Left forelimb (tissue), 1 donor: ENCODE data around the gene SYCN.

ENCODE experiments used
- DNase-seq: peaks from one replicate; pipeline ENCODE4 v3.0.0-alpha.2; 2018; ENCODE audit warnings: low spot score

Gene SYCN

GRCh38 chr19:39171479-39172465 lies 32.3 kb downstream of the SYCN start:
- no peak for DNase-seq

GRCh38 chr19:39170386-39171231 lies 33.5 kb downstream of the SYCN start:
- DNase-seq = no peak

DNA sequence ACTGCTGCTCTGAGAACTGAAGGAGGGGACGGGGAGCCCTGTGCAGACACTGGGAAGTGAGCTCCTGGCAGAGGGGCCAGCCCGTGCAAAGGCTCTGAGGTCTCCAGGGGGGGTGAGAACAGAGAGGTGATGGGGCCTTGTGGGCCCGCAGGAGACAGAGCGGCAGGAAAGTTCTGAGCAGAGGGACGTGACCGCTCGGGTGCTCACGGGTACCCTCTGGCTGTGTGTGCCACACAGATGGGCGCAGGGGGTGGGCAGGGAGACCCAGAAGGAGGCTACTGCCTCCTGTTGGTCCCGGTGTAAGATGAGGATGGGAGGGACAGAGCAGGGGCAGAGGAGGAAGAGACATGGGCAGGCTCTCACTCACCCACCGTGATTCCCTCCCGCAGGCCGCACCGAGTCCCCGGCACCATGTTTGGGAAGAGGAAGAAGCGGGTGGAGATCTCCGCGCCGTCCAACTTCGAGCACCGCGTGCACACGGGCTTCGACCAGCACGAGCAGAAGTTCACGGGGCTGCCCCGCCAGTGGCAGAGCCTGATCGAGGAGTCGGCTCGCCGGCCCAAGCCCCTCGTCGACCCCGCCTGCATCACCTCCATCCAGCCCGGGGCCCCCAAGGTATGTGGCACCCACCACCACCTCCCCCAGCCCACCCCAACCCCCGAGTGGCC lies 34.8 kb downstream of the SYCN start:
- DNase-seq = no peak

DNA sequence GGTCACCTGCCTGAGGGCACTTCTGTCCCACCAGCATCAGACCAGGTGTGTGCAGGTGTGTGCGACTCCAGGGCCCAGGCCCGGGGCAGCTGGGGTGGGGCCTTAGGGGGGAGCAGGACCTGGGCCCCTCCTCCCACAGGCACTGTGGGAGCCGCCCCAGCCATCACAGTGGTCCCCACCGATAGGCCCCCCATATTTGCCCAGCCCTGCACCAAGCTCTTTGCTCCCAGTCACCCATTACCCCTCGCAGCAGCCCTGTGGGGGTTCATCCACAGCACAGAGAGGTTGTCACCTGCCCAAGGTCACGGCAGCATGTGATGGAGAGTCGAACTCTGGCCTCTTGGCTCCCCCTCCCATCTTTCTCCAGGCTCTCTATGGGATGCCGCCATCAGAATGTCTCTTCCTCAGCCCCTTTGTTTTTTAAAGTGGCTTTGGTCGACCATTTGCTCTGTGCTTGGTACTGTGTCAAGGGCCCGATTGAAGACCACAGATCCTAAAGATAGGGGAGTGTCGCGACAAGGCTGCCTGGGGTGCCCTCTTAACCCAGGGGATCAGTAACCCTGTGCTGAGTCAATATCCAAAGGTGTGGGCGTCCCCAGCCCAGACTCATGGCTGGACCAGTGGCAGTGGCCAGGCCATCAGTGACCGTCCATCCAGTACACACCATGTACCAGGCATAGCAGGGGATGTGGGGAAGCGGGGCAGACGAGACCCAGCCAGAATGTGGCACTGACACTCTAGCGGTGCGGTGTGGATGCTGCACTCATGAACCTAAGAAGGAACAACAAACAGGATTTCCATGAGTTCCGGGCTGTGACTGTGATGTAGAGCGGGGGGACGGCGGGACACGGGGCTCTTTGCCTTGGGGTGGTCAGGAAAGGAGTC lies 35.6 kb downstream of the SYCN start:
- DNase-seq = no peak

DNA sequence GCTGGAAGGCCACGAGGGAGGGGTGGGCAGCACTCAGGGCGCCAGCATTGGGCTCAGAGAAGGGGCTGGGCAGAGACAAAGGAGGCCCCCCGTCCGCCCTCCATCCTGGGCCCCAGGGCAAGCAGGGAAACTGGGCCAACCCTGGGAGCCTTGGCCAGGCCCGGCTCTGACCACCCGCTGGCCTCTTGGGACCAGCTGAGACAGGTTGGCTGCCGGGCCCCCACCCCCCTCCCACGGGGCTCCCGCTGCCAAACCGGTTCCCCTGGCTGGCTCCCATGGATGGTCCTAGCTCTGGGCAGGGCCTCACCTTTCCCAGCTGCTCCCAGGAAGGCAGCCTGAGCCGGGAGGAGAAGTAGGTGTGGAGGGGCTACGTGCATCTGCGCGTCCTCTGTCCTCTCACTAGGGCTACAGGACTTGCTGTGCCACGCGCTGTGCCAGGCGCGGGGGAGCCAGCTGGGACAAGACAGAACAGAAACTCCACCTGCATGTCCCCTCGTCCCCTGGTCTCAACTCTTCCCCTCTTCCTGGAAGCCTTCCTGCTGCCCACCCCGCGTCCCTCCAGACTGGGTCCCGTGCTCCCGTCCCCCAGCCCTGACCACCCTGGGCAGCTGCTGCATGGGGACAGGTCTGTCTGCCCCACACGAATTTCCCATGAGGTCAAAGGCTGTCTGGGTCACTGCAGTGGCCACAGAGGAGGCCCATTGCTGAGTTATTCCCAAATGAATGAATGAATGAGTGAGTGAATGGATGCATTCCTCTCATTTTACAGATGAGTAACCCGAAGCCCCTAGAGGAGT lies 36.4 kb downstream of the SYCN start:
- DNase-seq = no peak

GRCh38 chr19:39166571-39167391 lies 37.3 kb downstream of the SYCN start:
- DNase-seq = no peak

DNA sequence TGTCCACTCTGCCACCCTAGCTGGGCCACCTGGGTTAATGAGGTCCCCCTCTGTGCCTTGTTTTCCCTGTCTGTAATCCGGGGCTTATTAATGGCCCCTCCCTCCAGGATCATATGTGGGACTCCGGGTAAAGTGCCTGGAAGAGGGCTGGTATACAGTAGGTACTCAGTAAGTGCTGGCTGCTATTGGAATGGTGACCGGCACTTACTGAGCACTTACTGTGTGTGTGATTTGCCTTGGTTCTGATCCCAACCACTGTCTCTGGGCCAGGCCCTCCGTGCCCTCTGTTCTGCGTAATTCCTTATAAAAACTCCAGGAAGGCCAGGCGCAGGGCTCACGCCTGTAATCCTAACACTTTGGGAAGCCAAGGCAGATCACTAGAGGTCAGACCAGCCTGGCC lies 38.2 kb downstream of the SYCN start:
- no peak for DNase-seq

GRCh38 chr19:39164289-39164688 lies 39.8 kb downstream of the SYCN start:
- DNase-seq = no peak

- DNase-seq = no peak
Measured at GRCh38 chr19:39163621-39164020, 40.4 kb downstream of the SYCN start.

GRCh38 chr19:39162441-39163043 lies 41.5 kb downstream of the SYCN start:
- DNase-seq = no peak

DNA sequence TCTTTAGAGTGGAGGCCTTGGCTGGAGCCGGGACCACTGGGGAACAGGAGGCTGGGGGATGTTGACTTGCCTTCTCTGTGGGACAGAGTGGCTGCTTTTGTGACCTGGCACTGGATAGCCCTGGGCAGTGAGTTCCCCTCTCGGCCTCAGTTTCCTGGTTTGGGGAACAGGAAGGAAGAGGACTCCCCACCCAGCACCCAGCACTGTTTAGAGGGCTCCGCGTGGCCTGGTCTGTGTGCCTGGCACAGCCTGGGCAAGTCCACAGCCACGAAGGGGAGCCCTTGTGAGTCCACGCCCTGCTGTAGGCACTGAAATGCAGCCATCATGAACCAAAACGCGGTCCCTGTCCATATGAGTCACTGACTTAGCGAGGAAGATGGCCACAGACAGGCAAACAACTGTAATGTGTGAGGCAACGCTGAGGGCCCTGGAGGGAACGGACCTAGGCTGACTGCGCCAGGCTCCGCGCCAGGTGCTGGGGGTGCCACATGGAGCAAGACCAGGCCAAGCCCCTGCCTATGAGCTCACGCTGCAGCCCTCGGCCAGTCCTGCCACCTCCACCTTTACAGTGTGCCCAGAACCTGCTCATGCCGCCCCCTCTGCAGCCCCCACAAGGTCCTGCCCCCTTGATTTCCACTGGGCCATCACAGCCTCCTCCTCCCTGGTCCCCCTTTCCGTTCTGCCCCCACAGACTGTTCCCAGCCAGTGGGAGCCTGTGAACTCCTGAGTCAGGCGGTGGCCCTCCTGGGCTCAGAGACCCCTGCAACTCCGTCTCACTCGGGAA lies 43.0 kb downstream of the SYCN start:
- no peak for DNase-seq

DNA sequence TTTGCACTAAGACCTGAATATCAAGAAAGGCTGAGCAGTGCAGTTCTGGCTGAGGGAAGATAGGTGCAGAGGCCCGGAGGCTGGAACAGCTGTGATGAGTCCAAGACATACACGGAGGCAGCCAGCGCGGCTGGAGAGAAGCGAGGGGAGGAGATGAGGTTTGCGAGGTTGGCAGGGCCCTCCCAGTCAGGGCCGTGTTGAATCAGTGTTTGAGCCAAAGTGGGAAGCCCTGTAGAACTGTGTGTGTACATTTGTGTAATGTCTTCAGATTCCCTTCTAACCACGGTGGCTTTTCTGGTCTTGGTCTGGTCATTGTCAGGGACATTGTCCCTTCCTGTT lies 43.6 kb downstream of the SYCN start:
- DNase-seq = no peak

GRCh38 chr19:39158646-39159260 lies 45.3 kb downstream of the SYCN start:
- no peak for DNase-seq

DNA sequence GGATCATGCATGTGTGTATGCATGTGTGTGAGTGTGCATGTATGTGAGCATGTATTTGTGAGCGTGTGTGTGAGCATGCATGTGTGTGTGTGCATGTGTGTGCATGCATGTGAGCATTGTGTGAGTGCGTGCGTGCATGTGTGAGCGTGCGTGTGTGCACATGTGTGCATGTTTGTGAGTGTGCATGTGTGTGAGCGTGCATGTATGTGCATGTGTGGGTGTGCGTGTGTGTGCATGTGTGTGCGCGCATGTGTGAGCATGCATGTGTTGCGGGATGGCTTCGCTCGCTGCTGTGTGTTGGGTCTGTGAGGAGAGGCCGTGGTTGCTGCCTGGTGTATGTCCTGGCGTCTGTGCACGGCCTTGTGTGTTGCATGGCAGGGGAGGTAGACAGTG lies 46.1 kb downstream of the SYCN start:
- no peak for DNase-seq

- DNase-seq = no peak
Measured at GRCh38 chr19:39157275-39157996, 46.6 kb downstream of the SYCN start.

GRCh38 chr19:39156326-39157230 lies 47.5 kb downstream of the SYCN start:
- DNase-seq = no peak
